NB4 (cell line): ENCODE measurements around the gene DYNC1I1.

ENCODE experiments used
- CTCF ChIP-seq: IDR thresholded peaks from one replicate; pipeline ENCODE4 v1.5.1; 2012; ENCODE audit warnings: low read depth, low read length
- MAX ChIP-seq: IDR thresholded peaks from 2 replicates; pipeline ENCODE4 v1.6.1; 2011; ENCODE audit warnings: low read depth, low read length

- TF ChIP-seq MAX (no peak), CTCF (no peak)
Measured at GRCh38 chr7:95822717-95823116, 50.4 kb downstream of the DYNC1I1 start.
